ENCODE measurements around the gene IL12B.
"Not testable (repeated sequence)": the region's sequence is repeated elsewhere in the genome, so short reads cannot be mapped to it uniquely, and the experiment has no call there.

DNA sequence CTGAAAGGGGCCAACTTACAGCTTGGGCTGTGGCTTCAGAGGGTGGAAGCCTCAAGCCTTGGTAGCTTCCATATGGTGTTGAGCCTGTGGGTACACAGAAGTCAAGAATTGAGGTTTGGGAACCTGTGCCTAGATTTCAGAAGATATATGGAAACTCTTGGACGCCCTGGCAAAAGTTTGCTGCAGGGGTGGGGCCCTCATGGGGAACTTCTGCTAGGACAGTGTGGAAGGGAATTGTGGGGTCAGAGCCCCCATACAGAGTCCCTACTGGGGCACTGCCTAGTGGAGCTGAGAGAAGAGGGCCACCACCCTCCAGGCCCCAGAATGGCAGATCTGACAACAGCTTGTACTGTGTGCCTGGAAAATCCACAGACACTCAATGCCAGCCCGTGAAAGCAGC lies 63.5 kb downstream of the IL12B start:
- TF ChIP-seq, protein P1, sequence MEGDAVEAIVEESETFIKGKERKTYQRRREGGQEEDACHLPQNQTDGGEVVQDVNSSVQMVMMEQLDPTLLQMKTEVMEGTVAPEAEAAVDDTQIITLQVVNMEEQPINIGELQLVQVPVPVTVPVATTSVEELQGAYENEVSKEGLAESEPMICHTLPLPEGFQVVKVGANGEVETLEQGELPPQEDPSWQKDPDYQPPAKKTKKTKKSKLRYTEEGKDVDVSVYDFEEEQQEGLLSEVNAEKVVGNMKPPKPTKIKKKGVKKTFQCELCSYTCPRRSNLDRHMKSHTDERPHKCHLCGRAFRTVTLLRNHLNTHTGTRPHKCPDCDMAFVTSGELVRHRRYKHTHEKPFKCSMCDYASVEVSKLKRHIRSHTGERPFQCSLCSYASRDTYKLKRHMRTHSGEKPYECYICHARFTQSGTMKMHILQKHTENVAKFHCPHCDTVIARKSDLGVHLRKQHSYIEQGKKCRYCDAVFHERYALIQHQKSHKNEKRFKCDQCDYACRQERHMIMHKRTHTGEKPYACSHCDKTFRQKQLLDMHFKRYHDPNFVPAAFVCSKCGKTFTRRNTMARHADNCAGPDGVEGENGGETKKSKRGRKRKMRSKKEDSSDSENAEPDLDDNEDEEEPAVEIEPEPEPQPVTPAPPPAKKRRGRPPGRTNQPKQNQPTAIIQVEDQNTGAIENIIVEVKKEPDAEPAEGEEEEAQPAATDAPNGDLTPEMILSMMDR (conservative IDR thresholded peaks at IDR 0.05), result not testable (repeated sequence)
- not testable (repeated sequence) for TF ChIP-seq ZFX (IDR thresholded peaks at IDR 0.05)

All from C4-2B (cell line).